Testis (tissue), 5 donors: ENCODE measurements around the gene HAO2. TPM values are rescaled to one million over a fixed set of nuclear protein-coding genes. Genes with fewer than 3 reads are reported as not detected.

Experiments
- DNase-seq: peaks from one replicate; pipeline ENCODE4 v3.0.0-alpha.2; 2019
- H3K27ac ChIP-seq, 2 donors: fragments of 200-600 bp; sonication (generic); one replicate each; pipeline ENCODE4 v1.5.1; 2019
- H3K27me3 ChIP-seq: fragments of 200-600 bp; sonication (generic); one replicate; pipeline ENCODE4 v1.5.1; 2019
- H3K36me3 ChIP-seq: fragments of 200-600 bp; sonication (generic); one replicate; pipeline ENCODE4 v1.5.1; 2017; ENCODE audit warnings: low read depth; ENCODE audit errors: missing control alignments
- H3K4me1 ChIP-seq: fragments of 200-600 bp; sonication (generic); one replicate; pipeline ENCODE4 v1.5.1; 2019
- H3K4me3 ChIP-seq, 2 donors: fragments of 200-600 bp; sonication (generic); one replicate each; pipeline ENCODE4 v1.5.1; 2017 to 2019
- H3K9me3 ChIP-seq: fragments of 200-600 bp; sonication (generic); one replicate; pipeline ENCODE4 v1.5.1; 2017
- POLR2A ChIP-seq: fragments of 450-650 bp; IDR thresholded peaks from one replicate; pipeline ENCODE4 v1.6.1; 2017; ENCODE audit warnings: antibody characterized with exemption, mild to moderate bottlenecking, moderate library complexity
- WGBS, 2 donors: methylation state at CpG; one replicate each; pipeline ENCODE4 v1.1.5; 2018; 5-methylcytosine and 5-hydroxymethylcytosine counted together
- intact Hi-C: fragments of 100-400 bp; cut with DNase I; formaldehyde crosslinking; loops from one replicate; pipeline ENCODE4 v1.15.1; 2023; ENCODE audit warnings: low total_unique reads
- long read RNA-seq, 2 donors: transcript quantifications; one replicate each; lab custom pipeline, GENCODE V29; 2026
- polyA plus RNA-seq: library from polyadenylated mRNA; stranded (reverse); fragments of 350-450 nt; fragmentation: Illumina TruSeq; extraction: RNeasy Lipid Tissue Mini Kit (QIAGEN cat#74804); gene quantifications from one replicate; pipeline ENCODE4 v1.2.3, GENCODE V29; 2014; ENCODE audit warnings: low read depth, low replicate concordance; ENCODE audit not compliant: insufficient read depth
- total RNA-seq, 2 donors: library from RNA; depleted of rRNA; stranded (reverse); fragments of >200 nt; gene quantifications; one replicate each; pipeline ENCODE4 v1.2.3, GENCODE V29; 2016
- TF ChIP-seq, protein P1 (sequence below), 3 experiments: fragments of 450-650 bp in 2 of 3; fragments of 200-600 bp in 1 of 3; sonication (generic) in 1 of 3; IDR thresholded peaks; one replicate each; pipeline ENCODE4 v1.5.1; 2016 to 2019; ENCODE audit warnings: antibody characterized with exemption in 3 of 3, mild to moderate bottlenecking in 2 of 3, moderate library complexity in 1 of 3

Gene HAO2
- total RNA-seq = not detected
- polyA plus RNA-seq = not detected
- long read RNA-seq, donor 1 = 0 reads
- long read RNA-seq, donor 2 = 0 reads

DNA sequence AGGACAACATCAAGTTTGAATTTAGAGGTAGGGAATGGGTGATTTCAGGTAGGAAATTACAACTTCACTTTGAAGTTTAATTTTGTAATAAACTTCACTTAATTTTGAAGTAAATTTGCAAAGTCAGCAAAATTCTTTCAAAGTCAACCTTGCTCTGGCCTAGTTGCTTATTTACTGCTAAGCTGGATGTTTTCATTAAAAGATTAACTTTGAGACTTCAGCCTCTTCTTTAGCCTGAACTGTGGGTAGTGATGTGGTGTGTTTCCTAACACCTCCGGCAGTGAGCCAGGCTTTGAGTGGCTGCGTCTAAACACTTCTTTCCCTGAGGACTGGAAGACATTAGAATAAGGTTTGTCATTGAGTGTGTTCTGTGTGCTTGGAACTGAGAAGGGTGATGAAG is at the start of gene HAO2:
Gene HAO2 (plus strand): TSS at position 232 of the 400 bp plus-strand sequence. CDS start 12,301 bp downstream, outside the sequence.
- Histone ChIP-seq H3K27ac (no peak within 1 kb of the TSS), H3K36me3 (no peaks in the 10 kb centered on the region), H3K4me3 (no peak within 1 kb of the TSS), H3K27me3 (no peaks in the 10 kb centered on the region), H3K4me1 (no peaks in the 10 kb centered on the region), H3K9me3 (no peaks in the 10 kb centered on the region)
- no peak for DNase-seq
- 79 to 83% methylated on average over 2 of the region's 2 CpGs for WGBS, 2 donors
- intact Hi-C loops = loop anchor here (10.0 kb wide), 1 partner anchor 74 kb away; no protein-coding TSS in a partner anchor
- TF ChIP-seq, protein P1, sequence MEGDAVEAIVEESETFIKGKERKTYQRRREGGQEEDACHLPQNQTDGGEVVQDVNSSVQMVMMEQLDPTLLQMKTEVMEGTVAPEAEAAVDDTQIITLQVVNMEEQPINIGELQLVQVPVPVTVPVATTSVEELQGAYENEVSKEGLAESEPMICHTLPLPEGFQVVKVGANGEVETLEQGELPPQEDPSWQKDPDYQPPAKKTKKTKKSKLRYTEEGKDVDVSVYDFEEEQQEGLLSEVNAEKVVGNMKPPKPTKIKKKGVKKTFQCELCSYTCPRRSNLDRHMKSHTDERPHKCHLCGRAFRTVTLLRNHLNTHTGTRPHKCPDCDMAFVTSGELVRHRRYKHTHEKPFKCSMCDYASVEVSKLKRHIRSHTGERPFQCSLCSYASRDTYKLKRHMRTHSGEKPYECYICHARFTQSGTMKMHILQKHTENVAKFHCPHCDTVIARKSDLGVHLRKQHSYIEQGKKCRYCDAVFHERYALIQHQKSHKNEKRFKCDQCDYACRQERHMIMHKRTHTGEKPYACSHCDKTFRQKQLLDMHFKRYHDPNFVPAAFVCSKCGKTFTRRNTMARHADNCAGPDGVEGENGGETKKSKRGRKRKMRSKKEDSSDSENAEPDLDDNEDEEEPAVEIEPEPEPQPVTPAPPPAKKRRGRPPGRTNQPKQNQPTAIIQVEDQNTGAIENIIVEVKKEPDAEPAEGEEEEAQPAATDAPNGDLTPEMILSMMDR (IDR thresholded peaks at IDR 0.05) = no peak
- no peak for TF ChIP-seq POLR2A

DNA sequence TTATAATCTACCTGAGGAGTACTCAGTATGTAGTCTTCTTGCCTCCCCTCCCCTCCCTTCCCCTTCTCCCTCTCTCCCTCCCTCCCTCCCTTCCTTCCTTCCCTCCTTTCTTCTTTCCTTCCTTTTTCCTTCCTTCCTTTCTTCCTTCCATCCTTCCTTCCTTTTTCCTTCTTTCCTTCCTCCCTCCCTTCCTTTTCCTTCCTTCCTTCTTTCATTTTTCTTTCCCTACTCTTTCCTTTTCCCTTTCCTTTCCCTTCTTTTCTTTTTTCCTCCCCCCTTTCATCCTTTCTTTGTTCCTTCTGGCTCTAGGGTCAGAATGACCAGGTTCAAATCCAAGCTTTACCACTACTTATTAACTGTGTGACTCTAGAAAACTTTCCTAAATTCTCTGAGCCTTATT is 48.5 kb upstream of the HAO2 start:
- Histone ChIP-seq H3K27me3 (no peaks in the 10 kb centered on the region), H3K9me3 (no peaks in the 10 kb centered on the region), H3K36me3 (no peaks in the 10 kb centered on the region), H3K4me1 (no peaks in the 10 kb centered on the region), H3K4me3 (no peak overlapping the region), H3K27ac (no peak overlapping the region)
- intact Hi-C loops = no loop called here
- TF ChIP-seq, protein P1 (IDR thresholded peaks at IDR 0.05) = no peak
- TF ChIP-seq POLR2A = no peak
- no peak for DNase-seq

DNA sequence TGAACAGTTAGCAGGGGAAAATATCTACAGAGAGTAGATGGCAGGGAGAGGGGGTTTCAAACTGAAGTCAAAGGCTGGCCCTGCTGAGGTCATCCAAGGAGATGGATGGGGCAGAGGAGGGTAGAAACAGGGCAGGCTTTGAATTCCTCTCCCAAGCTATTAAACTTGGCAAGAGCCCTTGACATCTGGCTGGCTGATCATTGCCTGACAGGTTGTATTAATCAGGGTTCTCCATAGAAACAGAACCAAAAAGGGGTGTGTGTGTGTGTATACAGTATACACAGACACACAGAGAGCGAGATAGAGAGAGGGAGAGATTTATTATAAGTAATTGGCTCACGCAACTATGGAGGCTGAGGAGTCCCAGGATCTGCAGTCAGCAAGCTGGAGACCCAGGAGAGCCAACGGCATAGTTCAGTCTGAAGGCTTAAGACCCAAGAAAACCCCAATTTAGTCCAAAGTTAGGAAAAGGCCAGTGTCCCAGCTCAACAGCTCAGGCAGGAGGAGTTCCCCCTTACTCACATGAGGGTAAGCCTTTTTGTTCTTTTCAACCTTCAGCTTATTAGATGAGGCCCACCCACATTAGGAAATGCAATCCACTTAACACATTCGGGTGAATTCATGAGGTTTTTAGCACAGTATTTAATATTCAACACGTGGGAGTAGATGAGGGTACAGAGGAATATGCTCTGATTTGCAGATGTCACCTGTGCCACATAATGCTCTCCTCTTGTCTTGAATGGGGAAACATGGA is 46.7 kb upstream of the HAO2 start:
- Histone ChIP-seq H3K36me3 (no peaks in the 10 kb centered on the region), H3K4me1 (no peaks in the 10 kb centered on the region), H3K27ac (no peak overlapping the region), H3K4me3 (no peak overlapping the region), H3K27me3 (no peaks in the 10 kb centered on the region), H3K9me3 (no peaks in the 10 kb centered on the region)
- no peak for TF ChIP-seq POLR2A
- TF ChIP-seq, protein P1 (IDR thresholded peaks at IDR 0.05) = no peak
- 80 to 93% methylated on average over 5 of the region's 5 CpGs for WGBS, 2 donors
- intact Hi-C loops = no loop called here
- DNase-seq = no peak

DNA sequence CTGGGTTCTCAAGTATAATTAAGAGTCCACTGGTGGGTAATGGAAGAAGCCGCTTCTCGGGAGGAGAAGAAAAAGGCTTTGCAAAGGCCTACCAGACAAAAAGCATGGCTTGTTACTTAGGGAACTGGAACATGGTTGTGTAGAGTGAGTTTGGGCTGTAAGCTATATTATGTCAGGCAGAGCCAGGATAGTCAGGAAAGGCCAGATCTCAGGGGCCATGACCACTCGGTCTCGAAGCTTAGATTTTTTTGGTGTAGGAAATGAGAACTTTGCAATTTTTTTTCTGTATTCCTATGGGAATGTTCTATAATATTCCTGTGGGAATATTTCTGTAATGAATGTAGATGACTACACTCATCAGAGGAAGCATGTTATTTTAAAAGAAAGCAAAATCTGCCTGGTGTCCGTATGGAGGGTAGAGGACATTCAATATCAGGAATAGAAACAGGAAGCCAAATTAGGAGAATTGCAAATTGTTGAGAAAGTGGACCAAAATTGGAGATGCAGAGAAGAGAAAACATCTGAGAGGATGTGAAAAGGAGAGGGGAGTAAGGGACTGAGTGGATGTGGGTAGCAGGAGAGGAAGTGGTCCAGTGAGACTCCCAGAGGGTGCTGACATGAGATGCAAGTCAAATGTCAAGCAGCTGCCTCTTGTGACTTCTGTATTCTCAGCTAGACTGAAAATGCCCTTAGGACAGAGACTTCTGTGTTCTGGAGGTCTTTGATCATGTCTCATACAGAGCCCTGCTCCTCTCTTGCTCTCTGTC is 45.2 kb upstream of the HAO2 start:
- TF ChIP-seq POLR2A = no peak
- TF ChIP-seq, protein P1 (IDR thresholded peaks at IDR 0.05) = no peak
- intact Hi-C loops = no loop called here
- Histone ChIP-seq H3K9me3 (no peaks in the 10 kb centered on the region), H3K4me1 (peaks cover 9% of the 10 kb centered on the region), H3K27ac (no peak overlapping the region), H3K27me3 (no peaks in the 10 kb centered on the region), H3K36me3 (no peaks in the 10 kb centered on the region), H3K4me3 (no peak overlapping the region)
- 83 to 86% methylated on average over 5 of the region's 5 CpGs for WGBS, 2 donors
- DNase-seq = no peak
